ENCODE measurements around the gene CRTAP. TPM values are rescaled to one million over a fixed set of nuclear protein-coding genes. Genes with fewer than 3 reads are reported as not detected.

CRTAP gene
- total RNA-seq, 1 experiment from 2014 or later, result 104 TPM

GRCh38 chr3:33099109-33099645 is 14.6 kb upstream of the CRTAP start:
- BruUV-seq (replicated peaks), result no TSS peak
- intact Hi-C loops (cut with micrococcal nuclease), result no loop called here
- ChIA-PET CTCF (interaction anchor here (1.1 to 1.4 kb wide), 2 partner anchors 273 to 688 kb away, joined by 3 to 4 read pairs; no protein-coding TSS in a partner anchor), RAD21 (ENCODE audit: low non-redundant PET in 1 of 2, low total read pairs in 2 of 2, uncharacterized antibody in 2 of 2, unreplicated experiment in 2 of 2) (no interaction called here), POLR2A (no interaction called here)
- Histone ChIP-seq H3K9ac (ENCODE audit: low read length) (no peak overlapping the region), H3K27ac (ENCODE audit: low read depth, low read length) (no peak overlapping the region), H3K9me2 (ENCODE audit: insufficient read depth) (no peaks in the 10 kb centered on the region), H3K4me2 (ENCODE audit: low read length) (no peak overlapping the region), H4K20me1 (ENCODE audit: insufficient read depth) (no peaks in the 10 kb centered on the region), H3K79me2 (ENCODE audit: insufficient read depth, low read length) (peaks cover 18% of the 10 kb centered on the region), H3K27me3 (ENCODE audit: insufficient read depth, low read length) (no peaks in the 10 kb centered on the region), H2AFZ (ENCODE audit: low read depth, low read length, poor library complexity, severe bottlenecking) (no peak overlapping the region), H3K36me3 (ENCODE audit: control insufficient read depth in 1 of 2, insufficient read depth in 2 of 2, low read length in 2 of 2) (no peaks in the 10 kb centered on the region), H3K4me1 (ENCODE audit: control insufficient read depth in 1 of 2, insufficient read depth in 2 of 2, low read length in 2 of 2) (peaks cover 12 to 21% of the 10 kb centered on the region in 2 experiments), H3K9me3 (ENCODE audit: control insufficient read depth in 1 of 2, insufficient read depth in 1 of 2, low read depth in 1 of 2, low read length in 2 of 2) (no peaks in the 10 kb centered on the region), H3K4me3 (replicated peaks in 1 of 2; ENCODE audit: low read depth in 1 of 2, low read length in 2 of 2) (no peak overlapping the region)
- ATAC-seq (no peak), DNase-seq (ENCODE audit: low read depth, low spot score) (no peak)
- no peak for TF ChIP-seq EGR1 (IDR thresholded peaks at IDR 0.05; ENCODE audit: low read depth)
- no peak for TF ChIP-seq SRF (IDR thresholded peaks at IDR 0.05; ENCODE audit: low read depth)
- no peak for TF ChIP-seq POLR2AphosphoS5 (IDR thresholded peaks at IDR 0.05; ENCODE audit: low read depth, low read length)
- TF ChIP-seq SIN3A (IDR thresholded peaks at IDR 0.05; ENCODE audit: low read depth), result no peak
- no peak for TF ChIP-seq REST (IDR thresholded peaks at IDR 0.05; ENCODE audit: low read depth)
- TF ChIP-seq MAX (IDR thresholded peaks at IDR 0.05), result no peak
- no peak for TF ChIP-seq FOSL1 (IDR thresholded peaks at IDR 0.05; ENCODE audit: low read depth)
- TF ChIP-seq YY1 (IDR thresholded peaks at IDR 0.05; ENCODE audit: extremely low read depth, insufficient replicate concordance, low read depth, low read length), result no peak
- TF ChIP-seq JUND (IDR thresholded peaks at IDR 0.05), result no peak
- TF ChIP-seq TCF7L2 (IDR thresholded peaks at IDR 0.05; ENCODE audit: borderline replicate concordance, extremely low read depth, insufficient read depth, insufficient read length), result no peak
- TF ChIP-seq EZH2 (IDR thresholded peaks at IDR 0.05), result no peak
- TF ChIP-seq EZH2phosphoT487 (IDR thresholded peaks at IDR 0.05; ENCODE audit: borderline replicate concordance), result no peak
- no peak for TF ChIP-seq ZNF274 (IDR thresholded peaks at IDR 0.05; ENCODE audit: low read depth, low read length)
- TF ChIP-seq ELF1 (IDR thresholded peaks at IDR 0.05; ENCODE audit: borderline replicate concordance, low read depth), result no peak
- TF ChIP-seq CTCF (IDR thresholded peaks at IDR 0.05 in 2 of 3, conservative IDR thresholded peaks at IDR 0.05 in 1 of 3; ENCODE audit: borderline replicate concordance in 1 of 3, insufficient read depth in 1 of 3, low read depth in 2 of 3, low read length in 2 of 3), result no peak
- no peak for TF ChIP-seq POLR2A (IDR thresholded peaks at IDR 0.05; ENCODE audit: borderline replicate concordance, extremely low read depth, insufficient read depth, insufficient read length)
